GM19240 (cell line): ENCODE measurements around the gene ARHGAP45.
"Not testable (repeated sequence)": the region's sequence is repeated elsewhere in the genome, so short reads cannot be mapped to it uniquely, and the experiment has no call there.

Experiments
- DNase-seq: peaks from one replicate; pipeline ENCODE4 v3.0.0; 2011; ENCODE audit warnings: low spot score; ENCODE audit not compliant: insufficient read length

Gene ARHGAP45

DNA sequence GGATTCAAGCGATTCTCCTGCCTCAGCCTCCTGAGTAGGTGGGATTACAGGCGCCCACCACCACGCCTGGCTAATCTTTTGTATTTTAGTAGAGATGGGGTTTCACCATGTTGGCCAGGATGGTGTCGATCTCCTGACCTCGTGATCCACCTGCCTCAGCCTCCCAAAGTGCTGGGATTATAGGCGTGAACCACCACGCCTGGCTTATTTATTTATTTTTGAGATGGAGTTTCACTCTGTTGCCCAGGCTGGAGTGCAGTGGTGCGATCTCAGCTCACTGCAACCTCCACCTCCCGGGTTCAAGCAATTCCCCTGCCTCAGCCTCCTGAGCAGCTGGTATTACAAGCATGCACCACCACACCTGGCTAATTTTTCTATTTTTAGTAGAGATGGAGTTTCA lies 47.8 kb downstream of the ARHGAP45 start:
- not testable (repeated sequence) for DNase-seq

GRCh38 chr19:1115646-1116420 lies 48.9 kb downstream of the ARHGAP45 start:
- DNase-seq = no peak

DNA sequence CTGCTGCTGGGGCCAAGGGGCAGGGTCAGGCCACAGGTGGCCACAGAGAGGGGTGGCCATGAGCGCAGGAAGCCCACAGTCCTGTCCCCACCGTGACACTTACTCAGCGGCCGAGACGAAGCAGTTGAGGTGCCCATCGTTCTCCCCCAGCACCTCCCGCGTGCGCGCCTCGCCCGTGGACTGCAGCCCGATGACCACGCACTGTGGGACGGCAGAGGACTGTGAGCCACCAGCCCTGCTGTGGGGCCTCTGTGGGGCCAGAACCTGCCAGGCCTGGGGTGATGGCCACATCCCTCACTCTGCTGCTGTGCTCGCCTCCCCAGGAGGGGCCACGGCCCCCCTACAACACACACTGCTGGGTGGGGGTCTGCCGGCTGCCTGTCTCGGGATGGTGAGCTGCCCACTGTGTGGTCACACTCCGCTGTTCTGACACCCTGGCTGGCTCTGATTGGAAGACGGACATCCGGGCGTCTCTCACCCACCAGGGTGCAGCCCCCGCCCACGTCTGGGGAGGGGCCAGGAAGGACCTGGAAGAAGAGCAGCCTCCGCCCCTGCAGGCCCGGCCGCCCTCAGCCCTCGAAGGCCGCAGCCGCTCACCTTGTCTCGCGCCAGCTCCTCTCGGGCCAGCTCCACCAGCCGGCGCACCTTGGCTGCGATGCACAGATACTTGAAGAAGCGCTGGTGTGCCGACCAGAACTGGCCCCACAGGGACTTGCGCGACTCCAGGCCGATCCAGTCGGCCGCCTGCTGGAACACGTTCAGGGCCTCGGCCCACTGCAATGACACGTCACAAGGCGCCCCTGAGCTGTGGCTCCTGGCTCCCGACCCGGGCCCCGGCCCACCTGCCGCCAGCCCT lies 50.0 kb downstream of the ARHGAP45 start:
- DNase-seq = no peak

DNA sequence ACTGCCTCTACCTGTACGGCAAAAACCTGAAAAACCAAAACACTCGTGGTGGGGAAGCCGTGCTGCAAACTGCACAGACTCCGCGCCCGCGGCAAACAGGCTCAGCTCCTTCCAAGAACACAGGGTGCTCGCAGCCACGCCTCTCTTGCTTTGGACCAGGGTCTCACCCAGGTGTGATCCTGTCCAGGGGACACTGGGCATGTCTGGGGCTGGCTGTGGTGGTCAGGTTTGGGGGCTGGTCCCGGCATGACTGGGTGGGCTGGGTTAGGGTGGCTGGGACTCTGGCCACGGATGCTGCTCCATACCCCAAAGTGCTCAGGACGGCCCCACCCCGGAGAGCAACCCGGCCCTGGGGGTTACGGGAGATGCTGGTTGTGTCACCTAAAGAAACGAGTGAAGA lies 50.7 kb downstream of the ARHGAP45 start:
- no peak for DNase-seq

DNA sequence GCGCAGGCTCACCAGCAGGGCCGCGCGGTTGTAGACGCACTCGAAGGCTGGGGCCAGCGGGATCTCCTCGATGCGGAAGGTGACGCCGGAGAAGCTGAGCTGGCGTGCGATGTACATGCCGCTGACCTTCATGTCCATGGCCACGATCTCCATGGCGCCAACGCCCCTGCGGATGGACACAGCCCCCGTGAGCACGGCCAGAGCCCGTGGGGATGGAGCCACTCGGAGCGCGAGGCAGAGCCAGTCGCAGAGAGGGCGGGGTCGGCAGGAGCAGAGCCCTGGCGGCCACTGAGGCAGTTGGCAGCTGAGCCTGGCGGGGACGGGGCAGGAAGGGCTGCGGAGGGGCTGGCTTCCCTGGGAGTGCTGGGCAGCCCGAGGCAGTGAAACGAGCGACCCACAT lies 52.0 kb downstream of the ARHGAP45 start:
- DNase-seq = no peak

DNA sequence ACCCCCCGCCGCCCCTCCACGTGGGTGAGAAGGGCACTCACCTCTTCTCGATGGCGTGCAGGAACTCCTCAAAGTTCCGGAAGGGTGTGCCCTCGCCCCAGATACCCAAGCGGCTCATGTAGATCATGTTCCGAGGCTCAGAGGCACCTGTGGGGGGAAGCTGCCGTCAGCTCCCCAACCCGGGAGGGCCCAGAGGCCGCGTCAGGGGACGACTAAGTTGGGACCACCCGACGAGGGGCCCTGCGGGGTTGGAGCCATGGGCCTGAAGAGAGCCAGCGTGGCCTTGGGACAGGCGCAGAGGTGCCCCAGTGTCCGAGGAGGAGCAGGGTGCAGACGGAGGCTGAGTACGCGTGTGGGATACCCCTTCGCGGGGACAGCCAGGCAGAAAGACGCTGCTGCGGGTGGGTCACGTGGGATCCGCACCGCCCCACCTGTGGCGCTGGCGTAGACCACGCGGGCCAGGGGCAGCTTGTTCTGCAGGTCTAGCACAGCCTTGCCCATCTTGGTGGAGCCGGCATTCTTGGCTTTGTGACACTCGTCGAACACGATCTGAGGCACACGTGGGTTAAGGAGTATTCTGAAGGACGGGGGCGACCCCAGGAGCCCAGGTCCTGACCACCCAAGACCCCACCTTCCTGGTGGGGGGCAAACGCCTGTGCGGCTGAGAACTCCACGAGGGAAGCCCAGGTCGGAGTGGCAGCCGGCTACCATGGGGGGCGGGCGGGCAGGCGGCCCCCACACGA lies 52.7 kb downstream of the ARHGAP45 start:
- DNase-seq = no peak

GRCh38 chr19:1121395-1121794 lies 54.4 kb downstream of the ARHGAP45 start:
- no peak for DNase-seq

DNA sequence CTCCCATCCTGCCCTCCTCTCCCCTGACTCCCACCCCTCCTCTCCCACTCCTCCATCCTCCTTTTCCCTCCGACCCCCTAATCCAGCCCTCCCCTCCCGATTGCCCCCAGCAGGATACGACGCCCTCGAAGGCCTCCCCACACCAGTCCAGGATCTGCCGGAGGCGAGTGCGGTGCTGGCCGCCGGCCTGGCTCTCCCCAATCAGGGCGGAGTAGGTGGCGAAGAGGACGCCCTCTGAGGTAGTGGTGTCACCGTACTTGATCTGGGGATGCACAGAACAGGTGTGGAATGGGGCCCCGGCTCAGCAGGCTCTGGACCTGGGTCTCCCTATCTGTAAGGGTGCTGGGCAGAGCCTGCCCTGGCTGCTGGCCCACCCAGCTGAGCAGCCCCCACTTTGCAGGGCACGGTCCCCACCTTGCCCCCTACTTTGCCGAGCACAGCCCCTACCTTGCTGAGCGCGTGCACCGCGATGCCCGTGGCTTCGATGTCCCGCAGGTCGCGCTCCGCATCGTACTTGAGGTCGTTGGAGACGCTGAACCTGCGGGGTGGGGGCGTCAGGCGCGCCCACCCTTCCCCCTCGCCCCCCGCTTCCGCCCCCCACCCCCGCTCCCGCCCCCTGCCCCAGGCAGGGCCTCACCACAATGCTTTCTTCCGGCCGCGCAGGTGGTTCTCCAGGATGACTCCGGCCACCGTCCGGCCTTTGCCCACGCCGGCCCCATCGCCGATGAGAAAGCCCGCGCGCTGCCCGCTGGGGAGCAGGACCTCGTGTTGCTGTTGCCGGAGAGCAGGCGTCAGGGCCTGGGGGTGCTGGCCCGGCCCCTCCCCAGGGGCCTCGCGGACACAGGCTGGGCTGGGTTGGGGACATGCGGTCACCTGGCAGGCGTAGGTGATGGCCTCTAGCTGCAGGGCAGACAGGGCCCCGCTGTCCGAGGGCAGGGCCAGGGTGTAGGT lies 55.3 kb downstream of the ARHGAP45 start:
- DNase-seq = no peak

DNA sequence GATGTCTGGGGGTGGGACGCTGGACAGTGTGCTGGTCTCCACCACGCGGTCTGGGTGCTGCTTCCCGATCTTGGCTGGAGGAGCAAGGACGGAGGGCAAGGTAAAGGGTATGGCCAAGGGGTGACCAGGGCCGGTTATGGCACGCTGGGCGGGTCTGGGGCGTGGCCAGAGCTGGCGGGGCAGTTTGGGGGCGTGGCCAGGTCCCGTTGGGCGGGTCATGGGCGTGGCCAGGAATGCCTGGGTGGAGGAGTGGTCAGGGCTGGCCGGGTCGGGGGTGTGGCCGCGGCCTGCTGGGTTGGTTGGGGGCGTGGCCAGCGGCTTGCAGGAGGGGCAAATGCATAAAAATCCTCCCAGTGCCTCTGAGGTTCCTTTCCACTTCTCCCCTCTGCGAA lies 56.0 kb downstream of the ARHGAP45 start:
- DNase-seq = no peak

- DNase-seq = no peak
Measured at GRCh38 chr19:1123381-1123780, 56.4 kb downstream of the ARHGAP45 start.

DNA sequence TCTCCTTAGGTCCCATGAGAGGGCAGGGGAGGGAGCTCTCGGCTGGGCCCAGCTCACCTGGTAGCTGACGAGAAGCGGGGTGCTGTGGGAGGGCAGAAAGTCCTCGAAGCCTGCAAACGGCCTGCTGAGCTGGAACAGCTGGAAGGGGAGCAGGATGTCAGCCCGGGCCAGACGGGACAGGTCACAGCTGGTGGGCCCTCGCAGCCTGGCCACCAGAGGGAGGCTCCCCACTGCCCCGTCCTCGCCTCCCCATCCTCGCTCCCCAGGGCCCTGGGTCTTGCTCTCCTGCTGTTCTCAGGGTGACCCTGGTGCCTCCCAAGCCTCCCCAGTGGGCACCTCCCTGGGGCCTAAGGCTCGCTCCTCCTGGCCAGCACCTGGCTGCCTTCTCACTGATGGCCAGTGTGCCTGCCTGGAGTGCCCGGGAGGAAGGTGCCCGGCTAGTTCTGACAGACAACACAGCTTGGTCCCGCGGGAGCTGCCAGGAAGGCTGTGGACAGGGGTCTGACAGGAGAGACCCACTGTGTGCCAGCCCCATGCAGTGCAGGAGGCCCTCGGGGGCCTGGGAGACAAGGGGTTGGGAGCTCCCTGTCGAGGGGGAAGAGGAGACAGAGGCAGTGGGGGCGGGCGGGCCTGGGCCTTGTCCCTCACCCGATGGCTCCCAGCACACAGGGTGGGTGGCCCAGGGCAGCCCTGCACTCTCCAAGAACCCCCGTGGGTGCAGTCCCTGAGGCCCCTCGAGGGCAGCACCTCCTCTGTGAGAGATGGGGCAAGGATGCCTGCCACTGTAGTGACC lies 57.1 kb downstream of the ARHGAP45 start:
- DNase-seq = no peak

DNA sequence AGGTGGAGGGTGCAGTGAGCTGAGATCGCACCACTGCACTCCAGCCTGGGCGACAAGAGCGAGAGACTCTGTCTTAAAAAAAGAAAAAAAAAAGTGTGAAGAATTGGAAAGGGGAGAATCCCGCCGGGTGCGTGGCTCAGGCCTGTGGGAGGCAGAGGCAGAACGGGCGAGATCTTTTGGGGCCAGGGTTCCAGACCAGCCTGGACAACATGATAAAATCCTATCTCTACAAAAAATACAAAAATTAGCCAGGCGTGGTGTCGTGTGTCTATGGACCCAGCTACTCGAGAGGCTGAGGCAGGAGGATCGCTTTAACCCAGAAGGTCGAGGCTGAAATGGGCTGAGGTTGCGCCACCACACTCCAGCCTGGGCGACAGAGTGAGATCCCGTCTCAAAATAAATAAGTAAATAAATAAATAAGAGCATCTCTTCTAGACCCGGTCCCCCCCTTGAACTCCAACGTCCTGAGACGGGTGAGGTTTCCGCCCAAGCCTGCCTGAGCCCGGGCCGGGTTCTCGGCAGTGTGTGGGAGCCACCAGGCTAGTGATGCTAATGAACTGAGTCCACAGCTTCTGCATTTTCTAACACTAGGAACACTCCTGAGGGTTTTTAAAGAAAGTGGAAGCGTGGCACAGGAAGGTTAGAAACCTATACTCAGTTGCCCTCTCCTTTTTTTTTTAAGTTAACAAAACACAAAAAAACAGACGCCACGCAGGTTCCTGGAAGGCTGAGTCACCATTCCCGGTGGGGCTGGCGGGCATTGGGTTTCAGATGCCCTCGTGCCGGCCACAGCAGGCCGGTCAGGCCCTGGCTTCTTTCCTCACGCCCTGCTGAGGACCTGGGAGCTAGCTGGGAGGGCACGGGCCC lies 58.9 kb downstream of the ARHGAP45 start:
- DNase-seq = no peak

DNA sequence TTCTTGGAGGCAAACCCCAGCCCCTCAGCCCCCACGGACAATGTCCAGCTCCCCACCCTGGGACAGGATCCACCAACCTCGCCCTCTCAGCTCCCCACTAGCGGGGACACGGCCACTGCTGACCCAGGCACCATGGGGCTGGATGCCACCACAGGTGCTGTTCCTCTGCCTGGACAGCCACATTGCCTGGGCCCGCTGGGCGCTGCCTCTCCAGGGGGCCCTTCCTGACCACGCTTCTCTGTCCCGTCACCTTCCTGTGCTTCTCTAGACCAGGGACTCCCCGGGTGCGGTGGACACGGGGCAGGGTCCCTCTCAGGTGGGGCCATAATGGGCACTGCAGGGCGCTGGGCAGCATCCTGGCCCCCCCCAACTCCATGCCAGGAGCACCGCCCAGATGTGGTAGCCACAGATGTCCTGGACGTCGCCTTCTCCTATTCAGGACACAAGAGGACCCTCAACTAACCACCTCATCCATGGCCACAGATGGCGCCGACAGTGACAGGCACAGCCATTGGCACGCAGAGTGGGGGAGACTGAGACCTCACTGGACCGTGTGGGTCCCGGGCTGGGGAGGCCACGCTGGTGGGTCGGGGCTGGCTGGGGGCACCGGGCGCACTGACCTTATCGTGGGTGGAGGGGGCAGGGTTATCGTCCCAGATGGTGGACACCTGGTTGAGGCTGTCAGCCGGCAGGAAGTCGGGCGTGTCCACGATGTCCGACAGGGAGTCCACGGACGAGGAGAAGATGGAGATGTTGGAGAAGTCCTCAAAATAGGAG lies 60.2 kb downstream of the ARHGAP45 start:
- no peak for DNase-seq

- no peak for DNase-seq
Measured at GRCh38 chr19:1128106-1128505, 61.1 kb downstream of the ARHGAP45 start.

GRCh38 chr19:1129084-1129483 lies 62.1 kb downstream of the ARHGAP45 start:
- DNase-seq = not testable (repeated sequence)

- no peak for DNase-seq
Measured at GRCh38 chr19:1129535-1129934, 62.6 kb downstream of the ARHGAP45 start.

- no peak for DNase-seq
Measured at GRCh38 chr19:1130771-1131717, 64.1 kb downstream of the ARHGAP45 start.
